WTC11 (cell line): ENCODE results near the gene ITPKB. TPM values are rescaled to one million over a fixed set of nuclear protein-coding genes. Genes with fewer than 3 reads are reported as not detected.

Source experiments
- ATAC-seq: fragments of 200-7000 bp; cut with Tn5 transposase; 2 replicates; pipeline ENCODE4 v1.10.0; 2021; ENCODE audit warnings: mild to moderate bottlenecking, moderate library complexity
- CTCF ChIA-PET: fragments of 300-600 bp; sonication (Branson Sonifier 250); formaldehyde crosslinking; loops from one replicate; lab custom pipeline; 2021; ENCODE audit warnings: antibody characterized with exemption; lab: Charles Lee
- POLR2A ChIA-PET: fragments of 350-600 bp; sonication (Branson Sonifier 250); formaldehyde crosslinking; loops from one replicate; lab custom pipeline; 2021; ENCODE audit warnings: antibody characterized with exemption; lab: Charles Lee
- DNase-seq: peaks from one replicate; pipeline ENCODE4 v3.0.0; 2021; ENCODE audit warnings: low spot score
- H3K27ac Mint-ChIP-seq: 2 replicates; pipeline ENCODE4 v1.8.0; 2021; ENCODE audit warnings: mixed read lengths
- H3K27me3 Mint-ChIP-seq: 2 replicates; pipeline ENCODE4 v1.8.0; 2021; ENCODE audit warnings: low read depth, mild to moderate bottlenecking, moderate library complexity, mixed read lengths
- H3K36me3 Mint-ChIP-seq: 2 replicates; pipeline ENCODE4 v1.8.0; 2021; ENCODE audit warnings: mixed read lengths
- H3K4me1 Mint-ChIP-seq: 2 replicates; pipeline ENCODE4 v1.8.0; 2022; ENCODE audit warnings: mixed read lengths
- H3K4me3 Mint-ChIP-seq: 2 replicates; pipeline ENCODE4 v1.8.0; 2021; ENCODE audit warnings: mild to moderate bottlenecking, moderate library complexity, mixed read lengths
- H3K9me3 Mint-ChIP-seq: 2 replicates; pipeline ENCODE4 v1.8.0; 2021; ENCODE audit warnings: mixed read lengths
- CREM ChIP-seq: sonication (generic); formaldehyde crosslinking; IDR thresholded peaks from 2 replicates; pipeline ENCODE4 v1.8.1; 2022; ENCODE audit warnings: mild to moderate bottlenecking, missing genetic modification reagents, moderate library complexity
- KAT7 ChIP-seq: sonication (generic); formaldehyde crosslinking; IDR thresholded peaks from 2 replicates; pipeline ENCODE4 v1.8.1; 2023; ENCODE audit warnings: missing genetic modification reagents, mild to moderate bottlenecking, borderline replicate concordance
- MYBL2 ChIP-seq: sonication (generic); formaldehyde crosslinking; IDR thresholded peaks from 2 replicates; pipeline ENCODE4 v1.8.1; 2023; ENCODE audit warnings: mild to moderate bottlenecking, moderate library complexity, missing genetic modification reagents
- NR2C2 ChIP-seq: sonication (generic); formaldehyde crosslinking; IDR thresholded peaks from 2 replicates; pipeline ENCODE4 v1.8.0; 2022; ENCODE audit warnings: mild to moderate bottlenecking, missing genetic modification reagents
- NR3C1 ChIP-seq: sonication (generic); formaldehyde crosslinking; conservative IDR thresholded peaks from 2 replicates; pipeline ENCODE4 v1.8.1; 2023; ENCODE audit warnings: low read depth, mild to moderate bottlenecking, missing genetic modification reagents
- RELA ChIP-seq: sonication (generic); formaldehyde crosslinking; IDR thresholded peaks from 2 replicates; pipeline ENCODE4 v1.8.1; 2022; ENCODE audit warnings: missing genetic modification reagents, mild to moderate bottlenecking, borderline replicate concordance
- SP1 ChIP-seq: sonication (generic); formaldehyde crosslinking; conservative IDR thresholded peaks from 2 replicates; pipeline ENCODE4 v1.8.1; 2022; ENCODE audit warnings: missing genetic modification reagents
- ZNF121 ChIP-seq: sonication (generic); formaldehyde crosslinking; IDR thresholded peaks from 2 replicates; pipeline ENCODE4 v1.8.0; 2023; ENCODE audit warnings: missing genetic modification reagents
- ZNF138 ChIP-seq: sonication (generic); formaldehyde crosslinking; conservative IDR thresholded peaks from 2 replicates; pipeline ENCODE4 v1.8.1; 2022; ENCODE audit warnings: mild to moderate bottlenecking, moderate library complexity, missing genetic modification reagents
- ZNF263 ChIP-seq: sonication (generic); formaldehyde crosslinking; IDR thresholded peaks from 2 replicates; pipeline ENCODE4 v1.8.1; 2022; ENCODE audit warnings: low read depth, mild to moderate bottlenecking, moderate library complexity, missing genetic modification reagents
- ZNF317 ChIP-seq: sonication (generic); formaldehyde crosslinking; IDR thresholded peaks from 2 replicates; pipeline ENCODE4 v1.8.1; 2023; ENCODE audit warnings: low read depth, mild to moderate bottlenecking, moderate library complexity, missing genetic modification reagents, borderline replicate concordance
- total RNA-seq: library from RNA; stranded (reverse); gene quantifications from 3 replicates; pipeline ENCODE4 v1.2.3, GENCODE V29; 2021
- TF ChIP-seq, protein P1 (sequence below): sonication (generic); formaldehyde crosslinking; IDR thresholded peaks from 2 replicates; pipeline ENCODE4 v1.8.1; 2022; ENCODE audit warnings: mild to moderate bottlenecking, moderate library complexity, missing genetic modification reagents
- TF ChIP-seq, protein P2 (sequence below): fragments of 250-450 bp; sonication (Bioruptor Pico); IDR thresholded peaks from 2 replicates; pipeline ENCODE4 v1.9.0; 2021; ENCODE audit warnings: mild to moderate bottlenecking, borderline replicate concordance
- TF ChIP-seq, protein P3 (sequence below): sonication (generic); formaldehyde crosslinking; IDR thresholded peaks from 2 replicates; pipeline ENCODE4 v1.8.1; 2023; ENCODE audit warnings: mild to moderate bottlenecking, missing genetic modification reagents
- TF ChIP-seq, protein P4 (sequence below): sonication (generic); formaldehyde crosslinking; IDR thresholded peaks from 2 replicates; pipeline ENCODE4 v1.8.0; 2022; ENCODE audit warnings: mild to moderate bottlenecking, missing genetic modification reagents
- TF ChIP-seq, protein P5 (sequence below): fragments of 200-600 bp; IDR thresholded peaks from 2 replicates; pipeline ENCODE4 v1.8.0; 2022; ENCODE audit warnings: antibody characterized with exemption
- TF ChIP-seq, protein P6 (sequence below): sonication (generic); formaldehyde crosslinking; IDR thresholded peaks from 2 replicates; pipeline ENCODE4 v1.8.1; 2022; ENCODE audit warnings: low read depth, missing genetic modification reagents, borderline replicate concordance
- TF ChIP-seq, protein P7 (sequence below): sonication (generic); formaldehyde crosslinking; IDR thresholded peaks from 2 replicates; pipeline ENCODE4 v1.8.0; 2022; ENCODE audit warnings: mild to moderate bottlenecking, missing genetic modification reagents
- TF ChIP-seq, protein P8 (sequence below): sonication (generic); formaldehyde crosslinking; IDR thresholded peaks from 2 replicates; pipeline ENCODE4 v1.8.0; 2022; ENCODE audit warnings: mild to moderate bottlenecking, missing genetic modification reagents
- TF ChIP-seq, protein P9 (sequence below): sonication (generic); formaldehyde crosslinking; IDR thresholded peaks from 2 replicates; pipeline ENCODE4 v1.8.0; 2023; ENCODE audit warnings: missing genetic modification reagents

Gene ITPKB
- total RNA-seq, 1 experiment from 2014 or later: 15.6 TPM

DNA sequence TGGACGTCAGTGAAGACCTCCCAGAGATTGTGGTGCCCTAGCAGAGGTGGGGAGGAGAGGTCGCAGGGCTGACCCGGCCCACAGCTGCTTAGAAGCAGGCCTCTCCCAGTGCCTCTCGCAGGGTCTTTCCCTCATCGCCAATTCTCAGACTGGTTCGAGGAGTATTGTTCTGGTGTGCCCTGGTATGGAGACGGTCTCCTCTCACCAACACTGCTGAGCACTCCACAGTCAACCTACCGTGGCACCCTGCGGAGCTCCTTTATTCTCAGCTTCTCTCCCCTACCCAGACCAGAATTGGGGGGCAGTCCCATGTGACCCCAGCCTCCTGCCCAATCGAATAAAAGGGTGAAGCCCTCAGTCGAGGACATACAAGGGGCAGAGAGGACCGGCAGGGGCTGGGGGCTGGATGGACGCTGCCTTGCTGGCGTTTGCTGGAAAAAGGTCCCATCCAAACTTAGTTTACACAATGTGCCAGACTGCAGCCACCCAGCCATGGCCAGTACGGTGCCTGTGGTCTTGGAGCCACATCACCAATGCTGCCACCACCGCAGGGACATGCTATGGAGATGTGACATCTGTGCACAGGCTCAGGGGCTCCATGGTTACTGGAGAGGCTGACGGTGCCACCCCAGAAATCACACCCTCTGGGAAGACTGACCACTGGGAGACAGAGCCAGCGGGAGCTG is 109.7 kb downstream of the ITPKB start (continued):
- TF ChIP-seq NR3C1 (CRISPR knock-in tag): no peak
- TF ChIP-seq, protein P1, sequence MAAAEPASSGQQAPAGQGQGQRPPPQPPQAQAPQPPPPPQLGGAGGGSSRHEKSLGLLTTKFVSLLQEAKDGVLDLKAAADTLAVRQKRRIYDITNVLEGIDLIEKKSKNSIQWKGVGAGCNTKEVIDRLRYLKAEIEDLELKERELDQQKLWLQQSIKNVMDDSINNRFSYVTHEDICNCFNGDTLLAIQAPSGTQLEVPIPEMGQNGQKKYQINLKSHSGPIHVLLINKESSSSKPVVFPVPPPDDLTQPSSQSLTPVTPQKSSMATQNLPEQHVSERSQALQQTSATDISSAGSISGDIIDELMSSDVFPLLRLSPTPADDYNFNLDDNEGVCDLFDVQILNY: no peak
- TF ChIP-seq, protein P2, sequence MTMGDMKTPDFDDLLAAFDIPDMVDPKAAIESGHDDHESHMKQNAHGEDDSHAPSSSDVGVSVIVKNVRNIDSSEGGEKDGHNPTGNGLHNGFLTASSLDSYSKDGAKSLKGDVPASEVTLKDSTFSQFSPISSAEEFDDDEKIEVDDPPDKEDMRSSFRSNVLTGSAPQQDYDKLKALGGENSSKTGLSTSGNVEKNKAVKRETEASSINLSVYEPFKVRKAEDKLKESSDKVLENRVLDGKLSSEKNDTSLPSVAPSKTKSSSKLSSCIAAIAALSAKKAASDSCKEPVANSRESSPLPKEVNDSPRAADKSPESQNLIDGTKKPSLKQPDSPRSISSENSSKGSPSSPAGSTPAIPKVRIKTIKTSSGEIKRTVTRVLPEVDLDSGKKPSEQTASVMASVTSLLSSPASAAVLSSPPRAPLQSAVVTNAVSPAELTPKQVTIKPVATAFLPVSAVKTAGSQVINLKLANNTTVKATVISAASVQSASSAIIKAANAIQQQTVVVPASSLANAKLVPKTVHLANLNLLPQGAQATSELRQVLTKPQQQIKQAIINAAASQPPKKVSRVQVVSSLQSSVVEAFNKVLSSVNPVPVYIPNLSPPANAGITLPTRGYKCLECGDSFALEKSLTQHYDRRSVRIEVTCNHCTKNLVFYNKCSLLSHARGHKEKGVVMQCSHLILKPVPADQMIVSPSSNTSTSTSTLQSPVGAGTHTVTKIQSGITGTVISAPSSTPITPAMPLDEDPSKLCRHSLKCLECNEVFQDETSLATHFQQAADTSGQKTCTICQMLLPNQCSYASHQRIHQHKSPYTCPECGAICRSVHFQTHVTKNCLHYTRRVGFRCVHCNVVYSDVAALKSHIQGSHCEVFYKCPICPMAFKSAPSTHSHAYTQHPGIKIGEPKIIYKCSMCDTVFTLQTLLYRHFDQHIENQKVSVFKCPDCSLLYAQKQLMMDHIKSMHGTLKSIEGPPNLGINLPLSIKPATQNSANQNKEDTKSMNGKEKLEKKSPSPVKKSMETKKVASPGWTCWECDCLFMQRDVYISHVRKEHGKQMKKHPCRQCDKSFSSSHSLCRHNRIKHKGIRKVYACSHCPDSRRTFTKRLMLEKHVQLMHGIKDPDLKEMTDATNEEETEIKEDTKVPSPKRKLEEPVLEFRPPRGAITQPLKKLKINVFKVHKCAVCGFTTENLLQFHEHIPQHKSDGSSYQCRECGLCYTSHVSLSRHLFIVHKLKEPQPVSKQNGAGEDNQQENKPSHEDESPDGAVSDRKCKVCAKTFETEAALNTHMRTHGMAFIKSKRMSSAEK (CRISPR knock-in tag): no peak
- TF ChIP-seq, protein P3, sequence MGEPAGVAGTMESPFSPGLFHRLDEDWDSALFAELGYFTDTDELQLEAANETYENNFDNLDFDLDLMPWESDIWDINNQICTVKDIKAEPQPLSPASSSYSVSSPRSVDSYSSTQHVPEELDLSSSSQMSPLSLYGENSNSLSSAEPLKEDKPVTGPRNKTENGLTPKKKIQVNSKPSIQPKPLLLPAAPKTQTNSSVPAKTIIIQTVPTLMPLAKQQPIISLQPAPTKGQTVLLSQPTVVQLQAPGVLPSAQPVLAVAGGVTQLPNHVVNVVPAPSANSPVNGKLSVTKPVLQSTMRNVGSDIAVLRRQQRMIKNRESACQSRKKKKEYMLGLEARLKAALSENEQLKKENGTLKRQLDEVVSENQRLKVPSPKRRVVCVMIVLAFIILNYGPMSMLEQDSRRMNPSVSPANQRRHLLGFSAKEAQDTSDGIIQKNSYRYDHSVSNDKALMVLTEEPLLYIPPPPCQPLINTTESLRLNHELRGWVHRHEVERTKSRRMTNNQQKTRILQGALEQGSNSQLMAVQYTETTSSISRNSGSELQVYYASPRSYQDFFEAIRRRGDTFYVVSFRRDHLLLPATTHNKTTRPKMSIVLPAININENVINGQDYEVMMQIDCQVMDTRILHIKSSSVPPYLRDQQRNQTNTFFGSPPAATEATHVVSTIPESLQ (CRISPR knock-in tag): no peak
- no peak for TF ChIP-seq ZNF138 (CRISPR knock-in tag)
- TF ChIP-seq, all 79 proteins: peak for 0

DNA sequence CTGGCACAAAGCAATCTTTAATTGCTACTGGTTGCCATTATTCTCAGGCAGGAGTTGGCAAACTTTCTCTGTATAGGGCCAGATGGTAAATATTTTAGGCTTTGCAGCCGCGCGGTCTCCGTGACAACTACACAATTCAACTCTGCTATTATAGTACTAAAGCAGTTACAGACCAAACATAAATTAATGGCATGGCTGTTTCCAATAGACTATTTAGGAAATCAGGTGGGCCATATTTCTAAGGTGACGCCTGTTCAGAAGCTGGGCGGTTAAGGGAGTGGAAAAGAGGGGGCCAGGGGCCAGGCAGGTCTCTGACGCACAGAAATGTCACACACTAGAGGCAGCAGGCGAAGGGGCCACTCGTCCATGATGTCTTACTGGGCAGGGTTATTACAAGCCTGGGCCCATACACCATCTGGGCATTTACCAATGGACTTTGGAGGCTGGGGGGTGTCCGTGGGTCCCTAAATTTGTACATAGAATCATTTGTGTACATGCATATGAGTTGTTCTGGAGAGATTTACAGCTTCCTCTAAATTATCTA is 110.4 kb downstream of the ITPKB start:
- ChIA-PET CTCF (interaction anchor here (1.1 to 1.5 kb wide), 3 partner anchors 9 to 25 kb away, joined by 3 to 6 read pairs (median 5); no protein-coding TSS in a partner anchor), POLR2A (no interaction called here)
- no peaks in the 10 kb centered on the region for H3K4me1 Mint-ChIP-seq
- no peak overlapping the region for H3K27ac Mint-ChIP-seq
- H3K9me3 Mint-ChIP-seq: peaks cover 5% of the 10 kb centered on the region
- peaks cover 35% of the 10 kb centered on the region for H3K27me3 Mint-ChIP-seq
- H3K4me3 Mint-ChIP-seq: no peak overlapping the region
- H3K36me3 Mint-ChIP-seq: peaks cover 5% of the 10 kb centered on the region; the same call in 1 of the 2 replicates
- no peak for ATAC-seq
- DNase-seq: no peak
- TF ChIP-seq, protein P4, sequence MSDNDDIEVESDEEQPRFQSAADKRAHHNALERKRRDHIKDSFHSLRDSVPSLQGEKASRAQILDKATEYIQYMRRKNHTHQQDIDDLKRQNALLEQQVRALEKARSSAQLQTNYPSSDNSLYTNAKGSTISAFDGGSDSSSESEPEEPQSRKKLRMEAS: no peak
- TF ChIP-seq KAT7 (CRISPR knock-in tag) (no peak), SP1 (no peak), RELA (CRISPR knock-in tag) (no peak), ZNF121 (CRISPR knock-in tag) (no peak), NR2C2 (no peak), ZNF263 (no peak), CREM (CRISPR knock-in tag) (no peak), MYBL2 (CRISPR knock-in tag) (no peak), ZNF317 (CRISPR knock-in tag) (no peak)
- TF ChIP-seq, protein P5, sequence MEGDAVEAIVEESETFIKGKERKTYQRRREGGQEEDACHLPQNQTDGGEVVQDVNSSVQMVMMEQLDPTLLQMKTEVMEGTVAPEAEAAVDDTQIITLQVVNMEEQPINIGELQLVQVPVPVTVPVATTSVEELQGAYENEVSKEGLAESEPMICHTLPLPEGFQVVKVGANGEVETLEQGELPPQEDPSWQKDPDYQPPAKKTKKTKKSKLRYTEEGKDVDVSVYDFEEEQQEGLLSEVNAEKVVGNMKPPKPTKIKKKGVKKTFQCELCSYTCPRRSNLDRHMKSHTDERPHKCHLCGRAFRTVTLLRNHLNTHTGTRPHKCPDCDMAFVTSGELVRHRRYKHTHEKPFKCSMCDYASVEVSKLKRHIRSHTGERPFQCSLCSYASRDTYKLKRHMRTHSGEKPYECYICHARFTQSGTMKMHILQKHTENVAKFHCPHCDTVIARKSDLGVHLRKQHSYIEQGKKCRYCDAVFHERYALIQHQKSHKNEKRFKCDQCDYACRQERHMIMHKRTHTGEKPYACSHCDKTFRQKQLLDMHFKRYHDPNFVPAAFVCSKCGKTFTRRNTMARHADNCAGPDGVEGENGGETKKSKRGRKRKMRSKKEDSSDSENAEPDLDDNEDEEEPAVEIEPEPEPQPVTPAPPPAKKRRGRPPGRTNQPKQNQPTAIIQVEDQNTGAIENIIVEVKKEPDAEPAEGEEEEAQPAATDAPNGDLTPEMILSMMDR: no peak
- TF ChIP-seq, protein P6, sequence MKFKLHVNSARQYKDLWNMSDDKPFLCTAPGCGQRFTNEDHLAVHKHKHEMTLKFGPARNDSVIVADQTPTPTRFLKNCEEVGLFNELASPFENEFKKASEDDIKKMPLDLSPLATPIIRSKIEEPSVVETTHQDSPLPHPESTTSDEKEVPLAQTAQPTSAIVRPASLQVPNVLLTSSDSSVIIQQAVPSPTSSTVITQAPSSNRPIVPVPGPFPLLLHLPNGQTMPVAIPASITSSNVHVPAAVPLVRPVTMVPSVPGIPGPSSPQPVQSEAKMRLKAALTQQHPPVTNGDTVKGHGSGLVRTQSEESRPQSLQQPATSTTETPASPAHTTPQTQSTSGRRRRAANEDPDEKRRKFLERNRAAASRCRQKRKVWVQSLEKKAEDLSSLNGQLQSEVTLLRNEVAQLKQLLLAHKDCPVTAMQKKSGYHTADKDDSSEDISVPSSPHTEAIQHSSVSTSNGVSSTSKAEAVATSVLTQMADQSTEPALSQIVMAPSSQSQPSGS (CRISPR knock-in tag): no peak
- TF ChIP-seq, protein P7, sequence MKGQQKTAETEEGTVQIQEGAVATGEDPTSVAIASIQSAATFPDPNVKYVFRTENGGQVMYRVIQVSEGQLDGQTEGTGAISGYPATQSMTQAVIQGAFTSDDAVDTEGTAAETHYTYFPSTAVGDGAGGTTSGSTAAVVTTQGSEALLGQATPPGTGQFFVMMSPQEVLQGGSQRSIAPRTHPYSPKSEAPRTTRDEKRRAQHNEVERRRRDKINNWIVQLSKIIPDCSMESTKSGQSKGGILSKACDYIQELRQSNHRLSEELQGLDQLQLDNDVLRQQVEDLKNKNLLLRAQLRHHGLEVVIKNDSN: no peak
- TF ChIP-seq, protein P8, sequence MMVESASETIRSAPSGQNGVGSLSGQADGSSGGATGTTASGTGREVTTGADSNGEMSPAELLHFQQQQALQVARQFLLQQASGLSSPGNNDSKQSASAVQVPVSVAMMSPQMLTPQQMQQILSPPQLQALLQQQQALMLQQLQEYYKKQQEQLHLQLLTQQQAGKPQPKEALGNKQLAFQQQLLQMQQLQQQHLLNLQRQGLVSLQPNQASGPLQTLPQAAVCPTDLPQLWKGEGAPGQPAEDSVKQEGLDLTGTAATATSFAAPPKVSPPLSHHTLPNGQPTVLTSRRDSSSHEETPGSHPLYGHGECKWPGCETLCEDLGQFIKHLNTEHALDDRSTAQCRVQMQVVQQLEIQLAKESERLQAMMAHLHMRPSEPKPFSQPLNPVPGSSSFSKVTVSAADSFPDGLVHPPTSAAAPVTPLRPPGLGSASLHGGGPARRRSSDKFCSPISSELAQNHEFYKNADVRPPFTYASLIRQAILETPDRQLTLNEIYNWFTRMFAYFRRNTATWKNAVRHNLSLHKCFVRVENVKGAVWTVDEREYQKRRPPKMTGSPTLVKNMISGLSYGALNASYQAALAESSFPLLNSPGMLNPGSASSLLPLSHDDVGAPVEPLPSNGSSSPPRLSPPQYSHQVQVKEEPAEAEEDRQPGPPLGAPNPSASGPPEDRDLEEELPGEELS (CRISPR knock-in tag): no peak
- TF ChIP-seq, protein P9, sequence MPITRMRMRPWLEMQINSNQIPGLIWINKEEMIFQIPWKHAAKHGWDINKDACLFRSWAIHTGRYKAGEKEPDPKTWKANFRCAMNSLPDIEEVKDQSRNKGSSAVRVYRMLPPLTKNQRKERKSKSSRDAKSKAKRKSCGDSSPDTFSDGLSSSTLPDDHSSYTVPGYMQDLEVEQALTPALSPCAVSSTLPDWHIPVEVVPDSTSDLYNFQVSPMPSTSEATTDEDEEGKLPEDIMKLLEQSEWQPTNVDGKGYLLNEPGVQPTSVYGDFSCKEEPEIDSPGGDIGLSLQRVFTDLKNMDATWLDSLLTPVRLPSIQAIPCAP: no peak
